AG04450 (cell line): ENCODE data around the gene ITFG1. TPM values are rescaled to one million over a fixed set of nuclear protein-coding genes. Genes with fewer than 3 reads are reported as not detected.

Source experiments
- CTCF ChIA-PET: fragments of 300-600, 350-600 bp; formaldehyde crosslinking; extraction: SDS; loops from one replicate; lab custom pipeline; 2022; ENCODE audit warnings: antibody characterized with exemption, inconsistent platforms; lab: Charles Lee
- POLR2A ChIA-PET: fragments of 350-600 bp; formaldehyde crosslinking; extraction: SDS; loops from one replicate; lab custom pipeline; 2021; ENCODE audit warnings: antibody characterized with exemption, inconsistent platforms; lab: Yijun Ruan, JAX
- DNase-seq: peaks from one replicate; pipeline ENCODE4 v3.0.0-alpha.2; 2011; ENCODE audit warnings: low read depth, low spot score
- H3K27ac ChIP-seq: one replicate; pipeline ENCODE4 v1.5.1; 2012; ENCODE audit warnings: low read depth, low read length, control low read depth
- H3K27me3 ChIP-seq: one replicate; pipeline ENCODE4 v1.6.0; 2012; ENCODE audit warnings: low read length; ENCODE audit not compliant: control insufficient read depth, insufficient read depth
- H3K4me3 ChIP-seq: 2 replicates; pipeline ENCODE4 v1.5.1; 2011; ENCODE audit warnings: mild to moderate bottlenecking, low read depth, low read length, control low read depth
- H3K9me3 ChIP-seq: 2 replicates; pipeline ENCODE4 v1.5.1; 2012; ENCODE audit warnings: low read length; ENCODE audit not compliant: control insufficient read depth, insufficient read depth
- polyA plus RNA-seq: library from polyadenylated mRNA; depleted of rRNA; stranded (reverse); fragments of >200 nt; gene quantifications from 2 replicates; pipeline ENCODE4 v1.2.3, GENCODE V29; 2011
- TF ChIP-seq, protein P1 (sequence below): IDR thresholded peaks from 2 replicates; pipeline ENCODE4 v1.5.1; 2011; ENCODE audit warnings: low read depth, low read length, control low read depth, inconsistent platforms

The ITFG1 gene
- polyA plus RNA-seq, 1 experiment: 125 TPM

DNA sequence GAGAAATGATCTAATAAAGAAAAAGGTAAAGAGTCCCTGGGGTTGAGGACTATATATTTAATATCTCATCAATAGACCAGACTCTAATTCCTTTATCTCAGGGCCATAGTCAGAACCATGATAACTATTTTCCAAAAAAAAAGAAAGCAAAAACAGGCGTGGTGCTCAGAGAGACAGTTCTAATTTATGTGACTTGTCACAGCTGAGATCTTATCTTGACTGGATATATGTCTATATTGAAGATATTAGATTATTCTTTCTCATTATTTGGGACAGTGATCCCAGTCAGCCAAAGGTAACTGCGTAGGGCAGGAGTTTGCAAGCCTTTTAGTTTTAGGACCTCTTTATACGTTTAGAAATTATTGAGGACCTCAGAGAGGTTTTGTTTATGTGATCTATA is 52.4 kb downstream of the ITFG1 start:
- DNase-seq: no peak
- CTCF ChIA-PET: no interaction called here

DNA sequence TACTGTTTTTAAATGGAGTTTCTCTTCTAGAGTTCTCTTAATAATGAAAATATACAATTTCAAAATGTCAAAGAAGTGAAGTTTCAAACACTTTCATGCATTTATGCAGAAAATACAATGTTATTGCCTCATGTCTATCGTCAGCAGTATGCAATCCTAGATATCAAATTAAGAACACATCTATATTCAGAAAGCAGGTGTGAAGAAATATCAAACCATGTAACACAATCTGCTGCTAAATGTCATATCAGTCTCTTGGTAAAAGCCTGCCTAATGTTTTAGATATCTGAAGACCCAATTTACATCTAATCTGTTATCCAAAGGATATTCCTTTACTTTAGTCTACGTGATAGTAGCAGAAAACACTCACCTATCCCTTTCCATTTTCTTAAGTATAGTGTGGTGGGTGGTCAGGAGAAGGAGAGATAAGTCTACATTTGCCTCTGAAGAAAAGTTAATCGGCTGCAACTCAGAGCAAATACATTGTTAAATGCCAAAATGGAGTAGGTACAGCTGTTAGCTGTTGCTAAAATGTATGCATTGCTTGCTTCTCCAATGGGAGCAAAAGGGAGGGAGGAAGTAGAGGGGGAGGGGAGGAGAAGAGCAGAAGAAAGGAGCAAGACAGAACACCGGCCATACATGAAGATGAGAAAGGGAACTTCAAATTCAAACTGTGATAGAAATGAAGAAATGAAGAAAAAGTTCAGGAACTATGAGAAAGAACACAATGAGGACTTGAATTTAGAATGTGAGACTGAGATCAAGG is 64.9 kb downstream of the ITFG1 start:
- no peaks in the 10 kb centered on the region for H3K9me3 ChIP-seq
- no peak for DNase-seq
- H3K4me3 ChIP-seq: no peak overlapping the region
- POLR2A ChIA-PET: no interaction called here
- TF ChIP-seq, protein P1, sequence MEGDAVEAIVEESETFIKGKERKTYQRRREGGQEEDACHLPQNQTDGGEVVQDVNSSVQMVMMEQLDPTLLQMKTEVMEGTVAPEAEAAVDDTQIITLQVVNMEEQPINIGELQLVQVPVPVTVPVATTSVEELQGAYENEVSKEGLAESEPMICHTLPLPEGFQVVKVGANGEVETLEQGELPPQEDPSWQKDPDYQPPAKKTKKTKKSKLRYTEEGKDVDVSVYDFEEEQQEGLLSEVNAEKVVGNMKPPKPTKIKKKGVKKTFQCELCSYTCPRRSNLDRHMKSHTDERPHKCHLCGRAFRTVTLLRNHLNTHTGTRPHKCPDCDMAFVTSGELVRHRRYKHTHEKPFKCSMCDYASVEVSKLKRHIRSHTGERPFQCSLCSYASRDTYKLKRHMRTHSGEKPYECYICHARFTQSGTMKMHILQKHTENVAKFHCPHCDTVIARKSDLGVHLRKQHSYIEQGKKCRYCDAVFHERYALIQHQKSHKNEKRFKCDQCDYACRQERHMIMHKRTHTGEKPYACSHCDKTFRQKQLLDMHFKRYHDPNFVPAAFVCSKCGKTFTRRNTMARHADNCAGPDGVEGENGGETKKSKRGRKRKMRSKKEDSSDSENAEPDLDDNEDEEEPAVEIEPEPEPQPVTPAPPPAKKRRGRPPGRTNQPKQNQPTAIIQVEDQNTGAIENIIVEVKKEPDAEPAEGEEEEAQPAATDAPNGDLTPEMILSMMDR: no peak
- no peaks in the 10 kb centered on the region for H3K27me3 ChIP-seq
- CTCF ChIA-PET: interaction anchor here (1.8 kb wide), 1 partner anchor 255 kb away, joined by 5 read pairs; no protein-coding TSS in a partner anchor
- no peak overlapping the region for H3K27ac ChIP-seq

More for the DNA sequence above, 52.4 kb downstream of the ITFG1 start:
- no peaks in the 10 kb centered on the region for H3K9me3 ChIP-seq
- H3K27me3 ChIP-seq: no peaks in the 10 kb centered on the region
- POLR2A ChIA-PET: no interaction called here
- no peak overlapping the region for H3K27ac ChIP-seq
- TF ChIP-seq, protein P1: no peak
- no peak overlapping the region for H3K4me3 ChIP-seq

DNA sequence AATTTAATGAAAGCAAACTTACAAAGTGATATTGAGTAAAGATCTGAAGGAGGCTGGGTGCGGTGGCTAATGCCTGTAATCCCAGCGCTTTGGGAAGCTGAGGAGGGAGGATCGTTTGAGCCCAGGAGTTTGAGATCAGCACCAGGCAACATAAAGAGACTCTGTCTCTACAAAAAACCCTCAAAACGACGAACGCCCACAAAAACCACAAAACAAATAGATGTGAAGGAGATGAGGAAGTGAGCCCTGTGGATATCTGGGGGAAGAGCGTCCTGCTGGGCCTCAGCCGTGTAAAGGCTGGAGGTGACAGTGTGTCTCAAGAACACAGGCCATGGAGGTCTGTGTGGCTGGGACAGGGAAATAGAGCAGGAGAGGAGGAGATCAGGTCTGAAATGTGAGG is 68.8 kb downstream of the ITFG1 start:
- no peak for DNase-seq
- POLR2A ChIA-PET: no interaction called here
- CTCF ChIA-PET: interaction anchor here (0.8 kb wide), 1 partner anchor 248 kb away, joined by 3 read pairs; the partner anchor contains the start of gene NETO2

DNA sequence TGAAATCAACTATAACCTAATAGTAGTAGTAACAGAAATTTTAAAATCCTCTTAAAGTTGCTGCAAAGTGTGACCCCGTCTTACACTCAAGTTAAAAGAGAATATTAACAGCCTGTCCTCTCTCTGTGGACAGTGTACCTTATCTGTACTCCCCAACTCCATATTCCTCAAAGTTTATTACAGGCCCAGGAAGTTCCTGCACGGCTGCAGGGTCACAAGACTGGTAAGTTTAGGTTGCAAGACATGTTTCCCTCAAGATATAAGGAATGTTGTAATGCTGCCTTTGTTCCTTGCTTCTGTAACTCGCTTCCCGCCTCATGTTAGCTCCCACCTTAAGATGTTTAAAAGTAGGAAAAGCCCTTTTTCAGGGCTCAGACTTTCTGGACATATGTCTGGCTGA is 72.2 kb downstream of the ITFG1 start:
- TF ChIP-seq, protein P1: no peak
- DNase-seq: no peak
- H3K4me3 ChIP-seq: no peak overlapping the region
- H3K9me3 ChIP-seq: no peaks in the 10 kb centered on the region
- CTCF ChIA-PET: no interaction called here
- H3K27me3 ChIP-seq: no peaks in the 10 kb centered on the region
- POLR2A ChIA-PET: no interaction called here
- H3K27ac ChIP-seq: no peak overlapping the region

More for the DNA sequence above, 68.8 kb downstream of the ITFG1 start:
- H3K27me3 ChIP-seq: no peaks in the 10 kb centered on the region
- no peak overlapping the region for H3K4me3 ChIP-seq
- TF ChIP-seq, protein P1: no peak
- no peak overlapping the region for H3K27ac ChIP-seq
- H3K9me3 ChIP-seq: no peaks in the 10 kb centered on the region

DNA sequence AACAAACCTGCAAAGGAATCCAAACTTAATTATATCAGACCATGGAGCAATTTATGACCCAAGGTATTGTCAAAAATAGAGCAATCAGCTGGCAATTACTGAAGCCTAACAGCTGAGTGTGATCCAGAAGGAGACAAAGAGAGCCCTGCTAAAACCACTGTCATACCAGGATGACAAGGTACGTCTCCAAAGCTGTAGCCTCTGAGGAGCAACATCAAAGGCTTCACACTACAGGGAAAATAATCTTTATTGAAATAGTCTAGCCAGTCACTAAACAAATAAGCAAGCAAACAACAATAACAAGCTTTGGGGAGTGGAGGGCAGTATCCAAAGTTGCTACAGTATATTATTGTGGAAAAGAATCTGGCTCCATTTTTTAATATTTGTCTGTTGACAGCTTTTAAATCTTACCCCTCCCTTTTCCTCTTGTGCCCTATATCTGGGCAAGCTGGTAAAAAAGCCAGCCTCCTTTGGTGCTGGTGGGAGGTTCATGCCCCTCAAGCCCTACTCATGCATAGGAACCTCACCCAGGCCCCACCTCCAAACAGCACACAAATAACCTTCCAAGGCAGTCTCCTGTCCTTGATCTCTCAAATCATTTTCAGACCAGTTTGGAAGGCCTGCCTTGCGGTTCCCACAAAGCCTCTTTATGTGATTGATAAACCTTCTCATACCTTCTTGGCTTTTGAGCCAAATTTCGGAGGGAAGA is 73.7 kb downstream of the ITFG1 start:
- ChIA-PET POLR2A (no interaction called here), CTCF (no interaction called here)
- no peak overlapping the region for H3K27ac ChIP-seq
- H3K9me3 ChIP-seq: no peaks in the 10 kb centered on the region
- TF ChIP-seq, protein P1: no peak
- DNase-seq: no peak
- no peak overlapping the region for H3K4me3 ChIP-seq
- no peaks in the 10 kb centered on the region for H3K27me3 ChIP-seq
